ENCODE measurements around the gene XRCC5.

Gene XRCC5

DNA sequence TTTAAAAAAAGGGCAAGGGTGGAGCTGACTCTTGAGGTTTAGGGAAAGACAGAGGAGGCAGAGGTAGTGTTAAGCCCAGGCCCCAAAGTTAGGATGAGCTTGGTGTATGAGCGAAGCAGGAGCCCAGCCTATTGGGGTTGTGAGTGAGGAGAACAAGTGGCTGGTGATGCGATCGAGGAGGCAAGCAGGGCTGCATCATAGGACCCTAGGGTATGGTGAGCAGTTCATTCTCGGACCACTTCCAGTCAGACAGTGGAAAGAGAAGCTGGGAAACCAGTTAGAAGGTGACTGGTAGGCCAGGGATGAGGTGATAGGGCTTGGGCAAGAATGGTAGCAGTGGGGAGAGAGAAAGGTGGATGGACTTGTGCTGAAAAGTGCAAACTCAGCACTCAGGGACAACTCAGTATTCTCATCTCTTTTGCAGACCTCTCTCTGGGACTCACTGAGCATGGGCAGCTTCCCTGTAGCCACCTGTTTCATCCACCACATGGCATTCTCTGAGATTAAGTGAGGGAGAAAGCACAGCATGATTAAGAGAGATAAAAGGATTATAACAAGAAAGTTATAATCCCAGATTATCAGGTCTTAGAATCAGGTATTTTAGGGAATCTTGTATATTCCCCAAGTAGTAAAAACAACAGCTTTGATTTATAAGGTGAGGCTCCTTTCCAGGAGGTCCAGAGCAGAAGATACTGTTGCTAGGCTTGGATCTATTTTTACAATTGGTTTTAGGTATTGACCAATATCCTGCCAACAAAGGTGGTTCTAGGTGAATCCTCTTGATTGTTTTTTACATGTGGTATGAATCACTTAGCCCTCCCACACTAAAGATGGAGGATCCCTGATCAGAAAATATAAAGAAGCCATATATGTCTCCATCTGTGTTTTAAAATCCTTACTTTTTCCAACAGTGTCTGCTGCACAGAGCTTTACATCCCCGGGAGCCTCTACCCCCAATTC is 38.3 kb downstream of the XRCC5 start:
- H3K9me3 ChIP-seq (ENCODE audit: insufficient read depth, low read length): no peaks in the 10 kb centered on the region
- no peak for DNase-seq (ENCODE audit: low read depth, low spot score)
- no peak for TF ChIP-seq ZNF274 (IDR thresholded peaks at IDR 0.05; ENCODE audit: low read depth, low read length)
- no peak for TF ChIP-seq YY1 (IDR thresholded peaks at IDR 0.05; ENCODE audit: insufficient read depth, insufficient read length)
- TF ChIP-seq SUZ12 (IDR thresholded peaks at IDR 0.05; ENCODE audit: extremely low read depth, insufficient read depth, insufficient read length): no peak
- H3K4me3 ChIP-seq (ENCODE audit: insufficient read length, low read depth): no peak overlapping the region
- H3K36me3 ChIP-seq (ENCODE audit: insufficient read depth, insufficient read length, low read length): peaks cover 100% of the 10 kb centered on the region
- H3K9ac ChIP-seq (ENCODE audit: insufficient read length, low read depth): no peak overlapping the region
- no peaks in the 10 kb centered on the region for H3K4me1 ChIP-seq (ENCODE audit: insufficient read depth, insufficient read length)
- H3K27me3 ChIP-seq (ENCODE audit: insufficient read depth, insufficient read length): no peaks in the 10 kb centered on the region

DNA sequence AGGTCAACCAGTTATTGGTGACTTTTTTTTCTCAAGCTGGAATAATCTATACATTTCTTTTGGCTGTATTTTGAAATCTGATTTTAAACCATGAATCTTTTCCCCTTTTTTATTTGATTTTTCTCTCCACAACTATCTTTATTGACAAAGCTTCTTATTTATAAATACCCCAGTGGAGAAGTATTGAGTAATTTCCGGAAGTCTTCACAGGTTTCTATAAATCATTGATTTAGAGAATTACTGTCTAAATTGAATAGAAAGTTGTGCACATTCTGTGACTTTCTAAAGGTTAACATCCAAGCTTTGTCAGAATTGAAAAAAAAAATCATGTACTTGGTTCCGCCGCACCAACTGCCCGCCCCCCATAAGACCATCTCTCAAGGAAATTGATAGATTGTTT is 39.8 kb downstream of the XRCC5 start:
- Histone ChIP-seq H3K9ac (ENCODE audit: insufficient read length, low read depth) (no peak overlapping the region), H3K36me3 (ENCODE audit: insufficient read depth, insufficient read length, low read length) (peaks cover 100% of the 10 kb centered on the region), H3K4me3 (ENCODE audit: insufficient read length, low read depth) (no peak overlapping the region), H3K9me3 (ENCODE audit: insufficient read depth, low read length) (no peaks in the 10 kb centered on the region), H3K27me3 (ENCODE audit: insufficient read depth, insufficient read length) (no peaks in the 10 kb centered on the region), H3K4me1 (ENCODE audit: insufficient read depth, insufficient read length) (no peaks in the 10 kb centered on the region)
- TF ChIP-seq SUZ12 (IDR thresholded peaks at IDR 0.05; ENCODE audit: extremely low read depth, insufficient read depth, insufficient read length) (no peak), YY1 (IDR thresholded peaks at IDR 0.05; ENCODE audit: insufficient read depth, insufficient read length) (no peak), ZNF274 (IDR thresholded peaks at IDR 0.05; ENCODE audit: low read depth, low read length) (no peak)
- no peak for DNase-seq (ENCODE audit: low read depth, low spot score)

- no peaks in the 10 kb centered on the region for H3K4me1 ChIP-seq (ENCODE audit: insufficient read depth, insufficient read length)
- TF ChIP-seq ZNF274 (IDR thresholded peaks at IDR 0.05; ENCODE audit: low read depth, low read length): no peak
- TF ChIP-seq SUZ12 (IDR thresholded peaks at IDR 0.05; ENCODE audit: extremely low read depth, insufficient read depth, insufficient read length): no peak
- TF ChIP-seq YY1 (IDR thresholded peaks at IDR 0.05; ENCODE audit: insufficient read depth, insufficient read length): no peak
- no peak overlapping the region for H3K9ac ChIP-seq (ENCODE audit: insufficient read length, low read depth)
- H3K36me3 ChIP-seq (ENCODE audit: insufficient read depth, insufficient read length, low read length): peaks cover 100% of the 10 kb centered on the region
- H3K4me3 ChIP-seq (ENCODE audit: insufficient read length, low read depth): no peak overlapping the region
- no peak for DNase-seq (ENCODE audit: low read depth, low spot score)
- H3K27me3 ChIP-seq (ENCODE audit: insufficient read depth, insufficient read length): no peaks in the 10 kb centered on the region
- H3K9me3 ChIP-seq (ENCODE audit: insufficient read depth, low read length): no peaks in the 10 kb centered on the region
Observed at GRCh38 chr2:216149741-216150140, 40.6 kb downstream of the XRCC5 start.

DNA sequence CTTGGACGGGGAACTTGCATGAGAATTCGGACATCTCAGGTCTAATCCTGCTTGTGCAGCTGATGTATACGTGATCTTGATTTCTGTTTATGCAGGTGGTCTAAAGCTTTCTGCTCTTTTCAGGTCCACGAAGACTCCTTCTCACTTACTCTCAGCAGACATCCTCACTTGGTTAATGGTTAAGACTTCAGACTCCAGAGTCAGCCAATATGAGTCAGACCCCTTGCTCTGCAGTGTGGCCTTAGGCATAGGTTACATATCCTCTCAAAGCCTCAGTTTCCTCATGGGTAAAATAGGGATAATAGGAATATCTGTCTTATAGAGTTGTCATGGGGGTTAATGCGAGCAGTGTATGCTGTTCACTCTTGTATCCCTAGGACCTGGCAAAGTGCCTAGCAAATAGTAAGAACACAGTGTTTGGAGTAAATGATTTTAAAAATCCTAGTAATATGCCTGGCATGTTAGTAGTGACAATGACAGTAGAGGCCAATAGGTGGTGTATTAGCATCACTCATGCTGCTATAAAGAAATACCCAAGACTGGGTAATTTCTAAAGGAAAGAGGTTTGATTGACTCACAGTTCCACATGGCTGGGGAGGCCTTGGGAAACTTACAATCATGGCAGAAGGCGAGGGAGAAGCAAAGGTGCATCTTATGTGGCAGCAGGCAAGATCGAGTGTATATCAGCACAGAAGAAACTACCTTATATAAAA is 42.3 kb downstream of the XRCC5 start:
- Histone ChIP-seq H3K27me3 (ENCODE audit: insufficient read depth, insufficient read length) (no peaks in the 10 kb centered on the region), H3K4me1 (ENCODE audit: insufficient read depth, insufficient read length) (no peaks in the 10 kb centered on the region), H3K9me3 (ENCODE audit: insufficient read depth, low read length) (no peaks in the 10 kb centered on the region), H3K36me3 (ENCODE audit: insufficient read depth, insufficient read length, low read length) (peaks cover 100% of the 10 kb centered on the region), H3K4me3 (ENCODE audit: insufficient read length, low read depth) (no peak overlapping the region), H3K9ac (ENCODE audit: insufficient read length, low read depth) (no peak overlapping the region)
- no peak for TF ChIP-seq YY1 (IDR thresholded peaks at IDR 0.05; ENCODE audit: insufficient read depth, insufficient read length)
- no peak for TF ChIP-seq SUZ12 (IDR thresholded peaks at IDR 0.05; ENCODE audit: extremely low read depth, insufficient read depth, insufficient read length)
- no peak for TF ChIP-seq ZNF274 (IDR thresholded peaks at IDR 0.05; ENCODE audit: low read depth, low read length)
- no peak for DNase-seq (ENCODE audit: low read depth, low spot score)

GRCh38 chr2:216155954-216156353 is 46.8 kb downstream of the XRCC5 start:
- Histone ChIP-seq H3K36me3 (ENCODE audit: insufficient read depth, insufficient read length, low read length) (peaks cover 96% of the 10 kb centered on the region), H3K4me1 (ENCODE audit: insufficient read depth, insufficient read length) (no peaks in the 10 kb centered on the region), H3K27me3 (ENCODE audit: insufficient read depth, insufficient read length) (no peaks in the 10 kb centered on the region), H3K9ac (ENCODE audit: insufficient read length, low read depth) (no peak overlapping the region), H3K4me3 (ENCODE audit: insufficient read length, low read depth) (no peak overlapping the region), H3K9me3 (ENCODE audit: insufficient read depth, low read length) (no peaks in the 10 kb centered on the region)
- no peak for DNase-seq (ENCODE audit: low read depth, low spot score)
- no peak for TF ChIP-seq YY1 (IDR thresholded peaks at IDR 0.05; ENCODE audit: insufficient read depth, insufficient read length)
- TF ChIP-seq SUZ12 (IDR thresholded peaks at IDR 0.05; ENCODE audit: extremely low read depth, insufficient read depth, insufficient read length): no peak
- no peak for TF ChIP-seq ZNF274 (IDR thresholded peaks at IDR 0.05; ENCODE audit: low read depth, low read length)

DNA sequence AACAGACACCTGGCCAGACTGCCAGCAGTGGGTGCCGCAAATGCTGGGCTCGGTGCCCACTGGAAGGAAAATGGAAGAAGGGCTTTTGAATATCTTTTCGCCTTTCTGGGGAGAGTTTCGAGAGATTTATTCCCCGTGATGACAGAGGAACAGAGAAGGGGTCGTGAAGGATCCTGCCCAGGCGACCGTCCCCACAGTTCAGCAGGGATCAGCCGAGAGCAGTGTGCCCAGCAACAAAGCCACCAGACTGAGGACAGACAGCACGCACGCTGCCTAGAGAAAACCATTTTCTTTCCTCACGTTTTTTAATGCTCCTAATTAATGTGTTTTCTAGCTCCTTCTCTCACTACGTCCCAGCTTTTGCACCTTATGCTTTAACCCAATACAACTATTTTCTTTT is 47.7 kb downstream of the XRCC5 start:
- H3K9me3 ChIP-seq (ENCODE audit: insufficient read depth, low read length): no peaks in the 10 kb centered on the region
- no peak overlapping the region for H3K9ac ChIP-seq (ENCODE audit: insufficient read length, low read depth)
- H3K4me1 ChIP-seq (ENCODE audit: insufficient read depth, insufficient read length): no peaks in the 10 kb centered on the region
- no peak for TF ChIP-seq YY1 (IDR thresholded peaks at IDR 0.05; ENCODE audit: insufficient read depth, insufficient read length)
- no peak for DNase-seq (ENCODE audit: low read depth, low spot score)
- H3K27me3 ChIP-seq (ENCODE audit: insufficient read depth, insufficient read length): no peaks in the 10 kb centered on the region
- no peak overlapping the region for H3K4me3 ChIP-seq (ENCODE audit: insufficient read length, low read depth)
- peaks cover 96% of the 10 kb centered on the region for H3K36me3 ChIP-seq (ENCODE audit: insufficient read depth, insufficient read length, low read length)

- Histone ChIP-seq H3K9ac (ENCODE audit: insufficient read length, low read depth) (no peak overlapping the region), H3K4me1 (ENCODE audit: insufficient read depth, insufficient read length) (no peaks in the 10 kb centered on the region), H3K9me3 (ENCODE audit: insufficient read depth, low read length) (no peaks in the 10 kb centered on the region), H3K27me3 (ENCODE audit: insufficient read depth, insufficient read length) (no peaks in the 10 kb centered on the region), H3K36me3 (ENCODE audit: insufficient read depth, insufficient read length, low read length) (peaks cover 95% of the 10 kb centered on the region), H3K4me3 (ENCODE audit: insufficient read length, low read depth) (no peak overlapping the region)
- TF ChIP-seq SUZ12 (IDR thresholded peaks at IDR 0.05; ENCODE audit: extremely low read depth, insufficient read depth, insufficient read length) (no peak), ZNF274 (IDR thresholded peaks at IDR 0.05; ENCODE audit: low read depth, low read length) (no peak), YY1 (IDR thresholded peaks at IDR 0.05; ENCODE audit: insufficient read depth, insufficient read length) (no peak)
- no peak for DNase-seq (ENCODE audit: low read depth, low spot score)
Observed at GRCh38 chr2:216159144-216159543, 50.0 kb downstream of the XRCC5 start.
